ENCODE results near the gene HSD11B2. TPM values are rescaled to one million over a fixed set of nuclear protein-coding genes. Genes with fewer than 3 reads are reported as not detected.

The HSD11B2 gene
- total and polyA plus RNA-seq, 2 of the 4 experiments (the other 2 are of a cell fraction): 0.26 TPM; not detected in 1

DNA sequence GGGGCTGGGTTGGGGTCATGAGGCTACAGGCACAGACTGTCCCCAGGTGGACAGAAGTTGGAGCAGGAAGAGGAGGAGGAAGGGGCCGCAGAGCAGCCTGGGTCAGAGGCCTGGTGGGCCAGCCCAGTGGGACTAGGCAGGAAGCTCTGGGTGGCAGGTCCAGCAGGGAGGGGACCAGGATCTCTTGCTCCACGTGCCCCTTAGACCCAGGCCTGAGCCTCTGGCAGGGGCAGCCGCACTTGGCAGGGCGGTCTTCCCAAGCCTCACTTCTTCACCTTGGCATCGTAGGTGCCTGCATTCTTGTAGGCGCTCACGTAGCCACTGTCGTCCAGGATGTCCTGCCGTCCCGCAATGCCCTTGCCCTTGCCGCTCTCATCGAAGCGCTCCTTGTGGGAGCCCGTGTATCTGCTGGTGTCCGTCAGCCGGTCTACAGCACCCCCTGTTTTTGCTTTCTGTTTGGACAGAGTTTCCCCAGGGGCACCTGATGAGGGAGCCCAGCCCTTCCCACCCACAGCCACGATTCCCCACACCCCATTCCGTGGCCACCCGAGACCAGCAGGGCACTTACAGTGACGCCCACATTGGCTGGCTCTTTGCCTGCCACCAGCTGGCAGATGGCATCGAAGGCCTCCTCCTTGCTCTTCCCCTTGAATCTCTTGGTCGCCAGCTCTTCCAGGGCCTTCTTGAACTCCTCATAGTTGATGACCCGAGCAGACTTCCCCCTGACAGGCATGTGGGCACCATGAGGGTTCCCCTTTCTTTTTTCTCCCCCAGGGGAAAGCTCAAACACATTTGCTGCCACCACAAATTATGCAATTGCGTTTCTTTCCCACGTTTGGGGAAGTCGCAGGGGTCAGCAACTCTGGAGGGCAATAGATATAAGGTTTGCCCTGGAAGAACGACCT, 40.8 kb upstream of the HSD11B2 start (continued):
- TF ChIP-seq MXI1 (IDR thresholded peaks at IDR 0.05; ENCODE audit: borderline replicate concordance, low read depth, low read length): no peak

DNA sequence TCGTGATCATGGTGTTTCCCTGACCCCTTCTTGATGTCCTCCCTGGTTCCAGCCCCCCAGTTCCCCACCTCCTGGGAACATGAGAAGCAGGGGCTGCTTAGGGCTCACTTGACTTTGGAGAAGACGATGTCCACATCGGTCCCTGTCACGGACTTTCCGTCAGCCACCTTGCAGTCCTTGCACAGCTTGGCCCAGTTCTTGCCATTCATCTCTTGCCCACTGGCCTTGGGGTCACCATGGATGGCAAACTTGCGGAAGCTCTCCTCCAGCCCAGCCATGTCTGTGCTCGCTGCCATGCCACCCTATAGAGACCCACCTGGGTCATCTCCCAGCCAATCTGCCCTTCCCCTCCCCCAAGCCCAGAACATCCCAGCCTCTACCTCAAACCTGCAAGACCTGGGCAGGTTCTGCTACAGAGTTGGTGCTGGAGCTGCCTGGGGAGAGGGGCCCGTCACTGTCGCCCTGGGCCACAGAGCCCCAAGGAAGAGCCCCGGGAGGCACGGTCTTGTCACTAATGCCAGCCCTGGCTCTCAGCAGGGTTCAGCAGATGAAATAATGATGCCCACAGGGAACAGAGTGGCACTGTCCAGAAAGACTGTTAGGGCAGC, 40.0 kb upstream of the HSD11B2 start:
- H4K20me1 ChIP-seq (ENCODE audit: insufficient read depth, low read length): no peaks in the 10 kb centered on the region
- H3K18ac ChIP-seq (ENCODE audit: low read depth, low read length): no peak overlapping the region
- no peak overlapping the region for H2AK5ac ChIP-seq (ENCODE audit: low read depth, low read length)
- H3K4me3 ChIP-seq (ENCODE audit: insufficient read depth, low read depth, low read length): no peak overlapping the region
- no peak overlapping the region for H4K91ac ChIP-seq (ENCODE audit: insufficient read depth, low read depth, low read length)
- WGBS, 2 experiments (ENCODE audit: extremely low coverage in 2 of 2, insufficient read length in 1 of 2): 98% methylated on average over 8 of the region's 11 CpGs; no CpG with 5 or more reads in 1 of the 2 experiments
- intact Hi-C loops (cut with micrococcal nuclease): loop anchor here (5.0 kb wide), 1 partner anchor 144 kb away; the partner anchor contains the start of genes FHOD1 and SLC9A5
- no peak overlapping the region for H4K8ac ChIP-seq (ENCODE audit: low read depth in 2 of 2, low read length in 2 of 2)
- no peak overlapping the region for H3K4me2 ChIP-seq (ENCODE audit: low read depth, low read length)
- no peak overlapping the region for H3K9ac ChIP-seq (ENCODE audit: low read depth, low read length)
- H2BK15ac ChIP-seq (ENCODE audit: low read depth, low read length): no peak overlapping the region
- no peak overlapping the region for H2AK9ac ChIP-seq (replicated peaks; ENCODE audit: low read depth, low read length, poor library complexity)
- H2AFZ ChIP-seq (replicated peaks; ENCODE audit: low read length, poor library complexity): no peak overlapping the region
- no TSS peak for BruUV-seq (replicated peaks)
- no peak overlapping the region for H3K27ac ChIP-seq (ENCODE audit: insufficient read depth, low read length)
- dilution Hi-C loops (cut with HindIII; ENCODE audit: low sequenced_read_pairs, unreplicated experiment): no loop called here
- no peak overlapping the region for H3K14ac ChIP-seq (replicated peaks; ENCODE audit: low read depth, low read length)
- in situ Hi-C loops (cut with MboI; ENCODE audit: low sequenced_read_pairs): no loop called here
- DNase-seq: no peak
- no peak overlapping the region for H4K5ac ChIP-seq (ENCODE audit: low read depth, low read length)
- H3K79me1 ChIP-seq (ENCODE audit: low read depth in 1 of 2, low read length in 2 of 2): no peaks in the 10 kb centered on the region
- no peak overlapping the region for H3K23ac ChIP-seq (ENCODE audit: low read depth, low read length)
- H3K9me3 ChIP-seq (ENCODE audit: control insufficient read depth, insufficient read depth, low read length): no peaks in the 10 kb centered on the region
- peaks cover 5% of the 10 kb centered on the region; the same call in 1 of the 2 replicates for H3K9me1 ChIP-seq (ENCODE audit: insufficient read depth, low read length)
- ATAC-seq (ENCODE audit: low read depth): no peak
- H2BK5ac ChIP-seq (ENCODE audit: low read depth, low read length, poor library complexity, severe bottlenecking): no peak overlapping the region
- no peak overlapping the region for H2BK20ac ChIP-seq (ENCODE audit: low read depth, low read length)
- CTCF ChIA-PET: no interaction called here
- H2BK120ac ChIP-seq (ENCODE audit: low read depth, low read length): no peak overlapping the region
- peaks cover 17% of the 10 kb centered on the region for H3K27me3 ChIP-seq (ENCODE audit: control insufficient read depth, insufficient read depth, low read length)
- H3K4me1 ChIP-seq (ENCODE audit: control insufficient read depth, insufficient read depth, low read length): peaks cover 7% of the 10 kb centered on the region
- POLR2A ChIA-PET (ENCODE audit: unreplicated experiment): no interaction called here
- no peak overlapping the region for H3K4ac ChIP-seq (ENCODE audit: low read depth, low read length)
- no peak overlapping the region for H3K56ac ChIP-seq (ENCODE audit: extremely low read depth, insufficient read depth, low read length)
- H3K36me3 ChIP-seq (ENCODE audit: control insufficient read depth, insufficient read depth, low read length): no peaks in the 10 kb centered on the region
- TF ChIP-seq RCOR1 (IDR thresholded peaks at IDR 0.05; ENCODE audit: insufficient replicate concordance, low read length) (no peak), RAD21 (IDR thresholded peaks at IDR 0.05; ENCODE audit: low read length) (no peak), CHD1 (IDR thresholded peaks at IDR 0.05; ENCODE audit: low read depth, low read length) (no peak), MAFK (IDR thresholded peaks at IDR 0.05; ENCODE audit: low read depth, low read length) (no peak), NFE2L2 (IDR thresholded peaks at IDR 0.05; ENCODE audit: low read depth, low read length) (no peak), POLR2A (IDR thresholded peaks at IDR 0.05; ENCODE audit: low read depth, low read length) (no peak), BHLHE40 (IDR thresholded peaks at IDR 0.05; ENCODE audit: low read depth, low read length) (no peak), FOS (IDR thresholded peaks at IDR 0.05; ENCODE audit: low read depth, low read length) (no peak)
- TF ChIP-seq, protein P1, sequence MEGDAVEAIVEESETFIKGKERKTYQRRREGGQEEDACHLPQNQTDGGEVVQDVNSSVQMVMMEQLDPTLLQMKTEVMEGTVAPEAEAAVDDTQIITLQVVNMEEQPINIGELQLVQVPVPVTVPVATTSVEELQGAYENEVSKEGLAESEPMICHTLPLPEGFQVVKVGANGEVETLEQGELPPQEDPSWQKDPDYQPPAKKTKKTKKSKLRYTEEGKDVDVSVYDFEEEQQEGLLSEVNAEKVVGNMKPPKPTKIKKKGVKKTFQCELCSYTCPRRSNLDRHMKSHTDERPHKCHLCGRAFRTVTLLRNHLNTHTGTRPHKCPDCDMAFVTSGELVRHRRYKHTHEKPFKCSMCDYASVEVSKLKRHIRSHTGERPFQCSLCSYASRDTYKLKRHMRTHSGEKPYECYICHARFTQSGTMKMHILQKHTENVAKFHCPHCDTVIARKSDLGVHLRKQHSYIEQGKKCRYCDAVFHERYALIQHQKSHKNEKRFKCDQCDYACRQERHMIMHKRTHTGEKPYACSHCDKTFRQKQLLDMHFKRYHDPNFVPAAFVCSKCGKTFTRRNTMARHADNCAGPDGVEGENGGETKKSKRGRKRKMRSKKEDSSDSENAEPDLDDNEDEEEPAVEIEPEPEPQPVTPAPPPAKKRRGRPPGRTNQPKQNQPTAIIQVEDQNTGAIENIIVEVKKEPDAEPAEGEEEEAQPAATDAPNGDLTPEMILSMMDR (conservative IDR thresholded peaks at IDR 0.05; ENCODE audit: low read depth, low read length): no peak
- TF ChIP-seq, protein P2, sequence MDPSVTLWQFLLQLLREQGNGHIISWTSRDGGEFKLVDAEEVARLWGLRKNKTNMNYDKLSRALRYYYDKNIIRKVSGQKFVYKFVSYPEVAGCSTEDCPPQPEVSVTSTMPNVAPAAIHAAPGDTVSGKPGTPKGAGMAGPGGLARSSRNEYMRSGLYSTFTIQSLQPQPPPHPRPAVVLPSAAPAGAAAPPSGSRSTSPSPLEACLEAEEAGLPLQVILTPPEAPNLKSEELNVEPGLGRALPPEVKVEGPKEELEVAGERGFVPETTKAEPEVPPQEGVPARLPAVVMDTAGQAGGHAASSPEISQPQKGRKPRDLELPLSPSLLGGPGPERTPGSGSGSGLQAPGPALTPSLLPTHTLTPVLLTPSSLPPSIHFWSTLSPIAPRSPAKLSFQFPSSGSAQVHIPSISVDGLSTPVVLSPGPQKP (IDR thresholded peaks at IDR 0.05; ENCODE audit: borderline replicate concordance, low read depth, low read length): no peak
- TF ChIP-seq, protein P3, sequence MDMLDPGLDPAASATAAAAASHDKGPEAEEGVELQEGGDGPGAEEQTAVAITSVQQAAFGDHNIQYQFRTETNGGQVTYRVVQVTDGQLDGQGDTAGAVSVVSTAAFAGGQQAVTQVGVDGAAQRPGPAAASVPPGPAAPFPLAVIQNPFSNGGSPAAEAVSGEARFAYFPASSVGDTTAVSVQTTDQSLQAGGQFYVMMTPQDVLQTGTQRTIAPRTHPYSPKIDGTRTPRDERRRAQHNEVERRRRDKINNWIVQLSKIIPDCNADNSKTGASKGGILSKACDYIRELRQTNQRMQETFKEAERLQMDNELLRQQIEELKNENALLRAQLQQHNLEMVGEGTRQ (IDR thresholded peaks at IDR 0.05; ENCODE audit: low read depth, low read length): no peak

Data from IMR-90 (cell line).